Measurements from ENCODE around the gene PTPN14.

DNA sequence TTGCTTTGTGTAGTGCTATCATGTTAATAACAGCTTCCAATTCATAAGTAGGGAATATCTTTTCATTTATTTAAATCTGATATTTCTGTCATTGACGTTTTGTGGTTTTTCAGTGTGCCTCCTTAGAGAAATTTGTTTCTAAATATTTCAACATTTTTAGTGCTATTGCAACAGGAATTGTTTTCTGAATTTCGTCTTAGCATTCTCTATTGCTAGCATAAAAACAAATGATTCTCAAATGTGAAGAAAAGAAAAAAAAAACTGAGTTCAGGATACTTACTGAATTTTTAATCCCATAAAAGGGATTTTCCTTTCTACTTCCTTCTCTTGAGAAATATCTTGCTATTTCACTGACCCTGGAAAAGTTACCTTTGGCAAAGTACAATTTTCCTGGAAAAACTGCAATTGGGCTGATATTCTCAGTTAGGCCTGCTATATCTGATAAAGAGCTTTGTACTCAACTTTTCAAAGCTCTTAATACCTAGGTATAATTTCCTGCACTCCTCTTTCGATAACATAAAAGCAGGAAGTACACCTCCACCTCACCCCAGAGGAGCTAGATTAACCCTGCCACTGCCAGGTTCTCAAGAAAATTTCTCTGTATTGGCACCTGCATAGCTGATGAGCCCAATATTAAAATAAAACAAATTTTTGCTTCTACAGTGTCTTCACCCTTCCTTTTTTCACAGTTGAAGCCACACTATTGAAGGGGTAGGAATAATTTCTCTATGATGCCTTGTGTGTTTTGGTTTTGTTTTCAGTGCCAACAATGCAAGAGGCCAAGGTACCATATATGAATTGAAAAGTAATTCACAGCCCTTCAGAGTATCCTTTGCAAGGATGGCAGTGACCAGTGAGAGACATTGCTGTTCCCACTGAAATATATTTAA is 35.6 kb downstream of the PTPN14 start:
- TF ChIP-seq POLR2A (IDR thresholded peaks at IDR 0.05; ENCODE audit: low read length) (no peak), GATA1 (IDR thresholded peaks at IDR 0.05; ENCODE audit: low read depth, low read length) (no peak)
